A549 (cell line): ENCODE data around the gene ZNF385A. TPM values are rescaled to one million over a fixed set of nuclear protein-coding genes. Genes with fewer than 3 reads are reported as not detected.

Experiments used
- ATAC-seq, 2 experiments: fragments of 200-7000 bp in 1 of 2; fragments of >200 bp in 1 of 2; cut with Nextera tagmentation in 1 of 2; cut with Tn5 transposase in 1 of 2; 3 replicates each; pipeline versions ENCODE4 v1.8.0 to v1.9.1; 2018 to 2020; ENCODE audit warnings: mild to moderate bottlenecking in 1 of 2, moderate library complexity in 1 of 2
- CTCF ChIA-PET: fragments of 300-600 bp; sonication (Branson Sonifier 250); formaldehyde crosslinking; extraction: SDS; loops from one replicate; lab custom pipeline; 2021; ENCODE audit warnings: antibody characterized with exemption, inconsistent platforms; lab: Yijun Ruan, JAX
- POLR2A ChIA-PET: fragments of 350-600 bp; formaldehyde crosslinking; extraction: SDS; loops from one replicate; lab custom pipeline; 2021; ENCODE audit warnings: antibody characterized with exemption, inconsistent platforms; lab: Yijun Ruan, JAX
- DNase-seq, 2 experiments: peaks; one replicate each; pipeline versions ENCODE4 v3.0.0 to v3.0.0-alpha.2; 2011 to 2016; ENCODE audit warnings: low read depth in 1 of 2, low spot score in 1 of 2
- FAIRE-seq: peaks from 2 replicates; lab custom pipeline; 2011; peaks lifted over from hg19 to GRCh38; lab: Jason Lieb, UNC
- H3K27ac ChIP-seq, 2 experiments: fragments of >200 bp; sonication (Bioruptor Twin); formaldehyde crosslinking; 3 replicates each; pipeline ENCODE4 v1.5.1; 2016 to 2017
- H3K4me1 ChIP-seq: fragments of >200 bp; sonication (Bioruptor Twin); formaldehyde crosslinking; 3 replicates; pipeline ENCODE4 v1.6.1; 2016
- H3K4me2 ChIP-seq: fragments of >200 bp; sonication (Bioruptor Twin); formaldehyde crosslinking; 3 replicates; pipeline ENCODE4 v1.6.1; 2016
- H3K4me3 ChIP-seq: fragments of >200 bp; sonication (Bioruptor Twin); formaldehyde crosslinking; 3 replicates; pipeline ENCODE4 v1.5.1; 2016
- H3K9me3 ChIP-seq: fragments of >200 bp; sonication (Bioruptor Twin); formaldehyde crosslinking; 3 replicates; pipeline ENCODE4 v1.6.1; 2016
- CEBPB ChIP-seq, 2 experiments: fragments of >200 bp in 1 of 2; sonication (Bioruptor Twin) in 1 of 2; formaldehyde crosslinking in 1 of 2; IDR thresholded peaks; 2 replicates each; pipeline ENCODE4 v1.6.1; 2012 to 2016
- CHD4 ChIP-seq: fragments of 200-600 bp; sonication (generic); IDR thresholded peaks from 2 replicates; pipeline ENCODE4 v1.6.1; 2016; ENCODE audit warnings: antibody characterized with exemption, mild to moderate bottlenecking, borderline replicate concordance
- EHMT2 ChIP-seq: fragments of 200-600 bp; sonication (generic); IDR thresholded peaks from 2 replicates; pipeline ENCODE4 v1.6.1; 2016; ENCODE audit warnings: antibody characterized with exemption, low read depth, mild to moderate bottlenecking, moderate library complexity
- EP300 ChIP-seq, 2 experiments: fragments of >200 bp; sonication (Bioruptor Twin); formaldehyde crosslinking; IDR thresholded peaks; 2 replicates in 1 of 2; 3 replicates in 1 of 2; pipeline ENCODE4 v1.6.1; 2016 to 2017
- FOSL2 ChIP-seq, 2 experiments: fragments of 450-650 bp in 1 of 2; fragments of >200 bp in 1 of 2; sonication (Bioruptor Twin) in 1 of 2; formaldehyde crosslinking; IDR thresholded peaks; 2 replicates each; pipeline versions ENCODE4 v1.5.0 to v1.6.1; 2016 to 2020; ENCODE audit warnings: mild to moderate bottlenecking in 1 of 2, moderate library complexity in 1 of 2
- HDAC2 ChIP-seq: fragments of 200-600 bp; sonication (generic); IDR thresholded peaks from 2 replicates; pipeline ENCODE4 v1.6.1; 2016
- HOXB13 ChIP-seq: fragments of 250-450 bp; sonication (Bioruptor Pico); IDR thresholded peaks from 2 replicates; pipeline ENCODE4 v1.5.0; 2020; ENCODE audit warnings: low read depth, mild to moderate bottlenecking, moderate library complexity
- MAZ ChIP-seq: fragments of 150-350 bp; IDR thresholded peaks from 2 replicates; pipeline ENCODE4 v1.6.1; 2014; ENCODE audit warnings: antibody characterized with exemption, low read depth, low read length, borderline replicate concordance
- MYC ChIP-seq: IDR thresholded peaks from 2 replicates; pipeline ENCODE4 v1.6.1; 2012; ENCODE audit warnings: mild to moderate bottlenecking, inconsistent platforms, low read length, improper control_type of control experiment, borderline replicate concordance
- NFE2L2 ChIP-seq: fragments of 150-350 bp; conservative IDR thresholded peaks from 2 replicates; pipeline ENCODE4 v1.6.1; 2014; ENCODE audit warnings: low read length
- NPAS2 ChIP-seq: fragments of 250-450 bp; sonication (Bioruptor Pico); IDR thresholded peaks from 2 replicates; pipeline ENCODE4 v1.8.0; 2022; ENCODE audit warnings: mild to moderate bottlenecking, moderate library complexity, borderline replicate concordance
- POLR2A ChIP-seq: IDR thresholded peaks from 2 replicates; pipeline ENCODE4 v1.6.1; 2012; ENCODE audit warnings: mild to moderate bottlenecking, low read length
- RAD21 ChIP-seq, 2 experiments: fragments of >200 bp in 1 of 2; sonication (Bioruptor Twin) in 1 of 2; formaldehyde crosslinking in 1 of 2; IDR thresholded peaks in 1 of 2; conservative IDR thresholded peaks in 1 of 2; 2 replicates in 1 of 2; 3 replicates in 1 of 2; pipeline ENCODE4 v1.6.1; 2012 to 2018; ENCODE audit warnings: inconsistent platforms in 1 of 2
- RFX5 ChIP-seq: fragments of 450-650 bp; IDR thresholded peaks from 2 replicates; pipeline ENCODE4 v1.7.1; 2014; ENCODE audit warnings: antibody characterized with exemption, mild to moderate bottlenecking, moderate library complexity
- SMC3 ChIP-seq: fragments of >200 bp; sonication (Bioruptor Twin); formaldehyde crosslinking; IDR thresholded peaks from 3 replicates; pipeline ENCODE4 v1.6.1; 2018; ENCODE audit warnings: inconsistent platforms
- TP53 ChIP-seq: fragments of 250-450 bp; sonication (Bioruptor Pico); IDR thresholded peaks from 2 replicates; pipeline ENCODE4 v1.5.0; 2021; ENCODE audit warnings: mild to moderate bottlenecking, moderate library complexity
- whole genome bisulfite sequencing: methylation state at CpG from one replicate; pipeline ENCODE4 v1.1.6; 2017; ENCODE audit errors: missing lambda C conversion rate; 5-methylcytosine and 5-hydroxymethylcytosine counted together
- polyA plus RNA-seq, 4 experiments: library from polyadenylated mRNA; depleted of rRNA in 3 of 4; stranded (reverse); fragments of >200 nt; fragmentation: RNase III in 1 of 4; extraction: RNeasy Plus Mini Kit Qiagen cat#74134 plus additional on column Dnase treatment in 1 of 4; gene quantifications; 2 replicates in 3 of 4; 3 replicates in 1 of 4; pipeline ENCODE4 v1.2.3, GENCODE V29; 2011 to 2017
- TF ChIP-seq, protein P1 (sequence below): fragments of 150-350 bp; IDR thresholded peaks from 2 replicates; pipeline ENCODE4 v1.6.1; 2014; ENCODE audit warnings: low read depth, mild to moderate bottlenecking, low read length
- TF ChIP-seq, protein P2 (sequence below): IDR thresholded peaks from 2 replicates; pipeline ENCODE4 v1.6.1; 2012
- TF ChIP-seq, protein P3 (sequence below): fragments of >200 bp; sonication (Bioruptor Twin); formaldehyde crosslinking; IDR thresholded peaks from 2 replicates; pipeline ENCODE4 v1.6.1; 2016
- TF ChIP-seq, protein P4 (sequence below): fragments of >200 bp; sonication (Bioruptor Twin); formaldehyde crosslinking; IDR thresholded peaks from 3 replicates; pipeline ENCODE4 v1.5.1; 2016

ZNF385A gene
- polyA plus RNA-seq, 2 of the 4 experiments (the other 2 are of a cell fraction): 1.8 to 14.9 TPM

DNA sequence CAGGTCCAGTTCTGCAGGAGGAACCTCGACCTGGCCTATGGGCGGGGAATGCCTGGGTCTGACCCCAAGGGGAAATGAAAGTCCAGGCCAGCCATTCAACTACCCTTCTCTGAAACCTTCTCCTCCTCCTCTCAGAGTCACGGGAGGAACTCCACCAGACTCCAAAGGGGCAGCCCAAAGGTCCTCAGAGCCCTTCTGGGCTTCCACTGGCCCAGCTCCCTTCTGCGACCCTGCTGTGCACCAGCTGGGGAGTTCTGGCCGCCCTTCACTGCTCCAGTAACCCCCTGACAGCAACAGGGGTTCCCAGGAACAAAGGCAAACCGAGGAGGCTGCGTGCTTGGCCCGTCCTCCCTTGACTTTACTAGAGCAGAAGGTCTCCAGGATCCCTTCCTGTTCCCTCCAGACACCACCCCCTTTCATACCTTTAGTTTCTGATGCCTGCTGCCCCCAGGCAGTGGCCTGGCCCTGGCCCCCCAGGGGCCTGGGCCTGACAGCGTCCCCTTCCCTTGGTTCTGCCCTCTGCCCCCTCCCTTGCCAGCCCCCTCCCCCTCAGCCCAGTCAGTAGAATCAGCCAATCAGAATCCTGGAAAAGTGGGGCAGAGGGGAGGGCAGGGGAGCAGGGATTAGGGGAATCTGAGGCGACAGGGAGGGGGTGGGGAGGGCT lies 850 bp upstream of the ZNF385A start:
- CTCF ChIA-PET: interaction anchor here (0.5 to 11.5 kb wide), 9 partner anchors 8 to 824 kb away, joined by 3 to 224 read pairs (median 4); no protein-coding TSS in a partner anchor
- Histone ChIP-seq H3K27ac (0 out of 6 replicates have a peak overlapping the region, but pooled peaks of 1 of the 2 experiments have one; percentile 20), H3K9me3 (no peaks in the 10 kb centered on the region), H3K4me2 (no peak overlapping the region)
- WGBS: 73% methylated on average over 8 of the region's 10 CpGs
- FAIRE-seq: no peak
- no peak for TF ChIP-seq TP53
- TF ChIP-seq, protein P1, sequence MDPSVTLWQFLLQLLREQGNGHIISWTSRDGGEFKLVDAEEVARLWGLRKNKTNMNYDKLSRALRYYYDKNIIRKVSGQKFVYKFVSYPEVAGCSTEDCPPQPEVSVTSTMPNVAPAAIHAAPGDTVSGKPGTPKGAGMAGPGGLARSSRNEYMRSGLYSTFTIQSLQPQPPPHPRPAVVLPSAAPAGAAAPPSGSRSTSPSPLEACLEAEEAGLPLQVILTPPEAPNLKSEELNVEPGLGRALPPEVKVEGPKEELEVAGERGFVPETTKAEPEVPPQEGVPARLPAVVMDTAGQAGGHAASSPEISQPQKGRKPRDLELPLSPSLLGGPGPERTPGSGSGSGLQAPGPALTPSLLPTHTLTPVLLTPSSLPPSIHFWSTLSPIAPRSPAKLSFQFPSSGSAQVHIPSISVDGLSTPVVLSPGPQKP: no peak
- TF ChIP-seq, all 56 proteins: peak for 0
- no peak for DNase-seq
- ATAC-seq: no peak
- POLR2A ChIA-PET: no interaction called here
- no peak overlapping the region for H3K4me3 ChIP-seq
- H3K4me1 ChIP-seq: peaks cover 30% of the 10 kb centered on the region; the same call in 2 of the 3 replicates

DNA sequence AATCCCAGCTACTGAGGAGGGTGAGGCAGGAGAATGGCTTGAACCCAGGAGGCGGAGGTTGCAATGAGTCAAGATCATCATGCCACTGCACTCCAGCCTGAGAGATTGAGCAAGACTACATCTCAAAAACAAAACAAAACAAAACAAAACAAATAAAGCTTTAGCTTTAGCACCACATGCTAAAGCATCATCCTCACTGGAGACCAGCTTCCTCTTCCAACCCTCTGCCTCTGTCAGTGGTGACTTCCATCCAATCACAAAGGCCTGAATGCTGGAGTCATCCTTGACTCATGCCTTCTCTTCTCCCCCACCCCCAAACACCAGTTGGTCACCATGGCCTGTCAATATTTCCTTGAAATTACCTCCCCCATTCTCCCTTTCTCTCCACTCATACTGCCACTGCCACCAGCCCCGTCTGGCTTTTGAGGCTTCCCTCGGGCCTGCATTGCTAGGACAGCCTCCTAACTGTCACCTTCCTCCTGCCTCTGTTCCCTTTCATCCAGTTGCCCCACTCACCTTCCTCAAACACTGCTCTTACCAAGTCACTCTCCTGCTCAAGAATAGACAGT lies 1.4 kb downstream of the ZNF385A start:
- no peak for FAIRE-seq
- Histone ChIP-seq H3K4me1 (peaks cover 31% of the 10 kb centered on the region), H3K4me3 (no peak overlapping the region)
- WGBS: 81% methylated on average over 3 of the region's 3 CpGs
- POLR2A ChIA-PET: no interaction called here
- TF ChIP-seq CEBPB (IDR thresholded peaks at IDR 0.05): 0 out of 4 replicates have a peak, but pooled peaks of 1 of the 2 experiments have one; percentile 38
- TF ChIP-seq, protein P2, sequence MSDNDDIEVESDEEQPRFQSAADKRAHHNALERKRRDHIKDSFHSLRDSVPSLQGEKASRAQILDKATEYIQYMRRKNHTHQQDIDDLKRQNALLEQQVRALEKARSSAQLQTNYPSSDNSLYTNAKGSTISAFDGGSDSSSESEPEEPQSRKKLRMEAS: peak; percentile 32; the same call in 1 of the 2 replicates
- no peak for TF ChIP-seq EHMT2
- TF ChIP-seq FOSL2 (IDR thresholded peaks at IDR 0.05): no peak
- TF ChIP-seq FOSL2 (CRISPR knock-in tag; IDR thresholded peaks at IDR 0.05): peak; percentile 65
- TF ChIP-seq, all 56 proteins: peak for 3
- peak overlapping the region in 1 of 2 experiments; percentile 29; a peak in 1 of 6 replicates for H3K27ac ChIP-seq
- peak overlapping the region; percentile 12; the same call in 1 of the 3 replicates for H3K4me2 ChIP-seq
- no peaks in the 10 kb centered on the region for H3K9me3 ChIP-seq
- DNase-seq (peak in 1 of 2 experiments; percentile 83), ATAC-seq (peak; percentile 14 to 33; a peak in 3 of 6 replicates)
- CTCF ChIA-PET: interaction anchor here (0.8 to 11.5 kb wide), 7 partner anchors 9 to 168 kb away, joined by 3 to 224 read pairs (median 12); no protein-coding TSS in a partner anchor

DNA sequence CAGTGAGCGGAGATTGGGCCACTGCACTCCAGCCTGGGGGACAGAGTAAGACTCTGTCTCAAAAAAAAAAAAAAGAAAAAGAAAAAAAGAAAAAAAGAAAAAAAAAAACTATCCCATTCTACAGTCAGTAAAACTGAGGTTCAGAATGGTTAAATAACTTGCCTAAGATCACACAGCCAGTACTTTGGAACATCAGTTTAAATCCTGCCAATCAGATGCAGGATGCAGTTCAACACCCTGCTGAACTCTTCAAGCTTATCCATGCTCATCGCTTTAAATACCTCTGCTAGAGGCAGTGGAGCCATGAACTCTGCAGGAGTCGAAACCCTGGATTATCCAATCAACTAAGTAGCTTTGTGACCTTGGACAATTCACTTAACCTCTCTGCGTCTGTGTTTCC lies 3.4 kb downstream of the ZNF385A start:
- ChIA-PET CTCF (interaction anchor here (0.7 to 11.5 kb wide), 20 partner anchors 9 to 392 kb away, joined by 3 to 224 read pairs (median 14); partner anchors contain the start of gene GPR84), POLR2A (interaction anchor here (0.9 to 1.0 kb wide), 2 partner anchors 11 to 58 kb away, joined by 3 read pairs; no protein-coding TSS in a partner anchor)
- ATAC-seq (no peak), DNase-seq (no peak), FAIRE-seq (no peak)
- Histone ChIP-seq H3K4me2 (no peak overlapping the region), H3K4me3 (no peak overlapping the region), H3K27ac (no peak overlapping the region), H3K9me3 (no peaks in the 10 kb centered on the region), H3K4me1 (peaks cover 38% of the 10 kb centered on the region)
- no peak for TF ChIP-seq HOXB13 (CRISPR knock-in tag)
- 0 out of 2 replicates have a peak, but pooled peaks have one; percentile 28 for TF ChIP-seq CHD4
- TF ChIP-seq NPAS2 (CRISPR knock-in tag): no peak
- 0 out of 2 replicates have a peak, but pooled peaks have one; percentile 38 for TF ChIP-seq HDAC2
- TF ChIP-seq FOSL2 (IDR thresholded peaks at IDR 0.05): no peak
- no peak for TF ChIP-seq FOSL2 (CRISPR knock-in tag; IDR thresholded peaks at IDR 0.05)
- 84% methylated on average over 4 of the region's 4 CpGs for WGBS

DNA sequence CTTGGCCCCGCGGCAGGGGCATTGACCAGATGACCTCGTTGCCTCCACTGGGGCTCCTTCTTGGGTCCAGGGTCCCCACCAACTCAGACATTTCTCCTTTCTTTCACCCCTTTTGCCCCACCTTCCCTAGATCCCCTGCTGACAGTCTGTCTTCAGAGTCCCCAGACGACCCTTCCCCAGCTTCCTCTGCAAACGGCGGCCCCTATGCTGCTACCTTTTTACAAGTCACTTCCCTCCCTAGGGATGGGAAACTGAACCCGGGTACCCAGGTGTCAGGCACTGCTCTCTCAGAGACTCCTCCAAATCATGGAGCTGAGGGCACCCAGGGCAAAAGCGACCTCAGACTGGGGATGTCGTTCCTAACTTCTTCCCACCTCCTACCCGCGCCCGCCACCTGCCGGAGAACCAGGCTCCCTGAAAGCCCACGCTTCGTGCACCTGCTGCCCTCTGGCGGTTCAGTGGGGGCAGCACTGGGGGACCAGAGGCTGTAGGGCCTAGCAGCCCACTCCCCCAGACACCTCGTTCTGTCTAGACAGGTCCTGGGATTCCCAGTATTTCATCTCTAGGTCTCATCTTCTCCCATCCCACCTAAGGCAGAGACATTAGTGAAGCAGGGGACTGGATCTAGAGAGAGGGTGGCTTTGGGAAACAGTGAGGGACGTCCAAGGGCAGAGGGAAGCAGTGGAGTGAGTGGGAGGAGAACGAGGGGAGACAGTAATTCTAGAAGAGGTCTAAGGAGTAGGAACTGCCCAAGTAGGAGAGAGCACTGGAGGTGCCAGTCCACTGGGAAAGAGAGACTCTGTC lies 4.9 kb downstream of the ZNF385A start:
- POLR2A ChIA-PET: interaction anchor here (0.9 to 1.1 kb wide), 4 partner anchors 9 to 54 kb away, joined by 3 to 10 read pairs (median 3); partner anchors contain the start of gene COPZ1
- ATAC-seq: peak; percentile 74 to 91
- FAIRE-seq: no peak
- 9% methylated on average over 19 of the region's 19 CpGs for WGBS
- peak overlapping the region; percentile 81 to 96 for H3K27ac ChIP-seq
- peak; percentile 92 to 96 for DNase-seq
- TF ChIP-seq, protein P2: peak; percentile 66
- TF ChIP-seq NFE2L2 (no peak), MYC (peak; percentile 62; the same call in 1 of the 2 replicates), MAZ (peak; percentile 67; the same call in 1 of the 2 replicates), SMC3 (peak; percentile 93), RAD21 (conservative IDR thresholded peaks at IDR 0.05 in 1 of 2, IDR thresholded peaks at IDR 0.05 in 1 of 2) (peak; percentile 94 to 96), EP300 (IDR thresholded peaks at IDR 0.05) (no peak), RFX5 (0 out of 2 replicates have a peak, but pooled peaks have one; percentile 15), POLR2A (no peak)
- TF ChIP-seq, protein P3, sequence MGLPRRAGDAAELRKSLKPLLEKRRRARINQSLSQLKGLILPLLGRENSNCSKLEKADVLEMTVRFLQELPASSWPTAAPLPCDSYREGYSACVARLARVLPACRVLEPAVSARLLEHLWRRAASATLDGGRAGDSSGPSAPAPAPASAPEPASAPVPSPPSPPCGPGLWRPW: no peak
- TF ChIP-seq, protein P4, sequence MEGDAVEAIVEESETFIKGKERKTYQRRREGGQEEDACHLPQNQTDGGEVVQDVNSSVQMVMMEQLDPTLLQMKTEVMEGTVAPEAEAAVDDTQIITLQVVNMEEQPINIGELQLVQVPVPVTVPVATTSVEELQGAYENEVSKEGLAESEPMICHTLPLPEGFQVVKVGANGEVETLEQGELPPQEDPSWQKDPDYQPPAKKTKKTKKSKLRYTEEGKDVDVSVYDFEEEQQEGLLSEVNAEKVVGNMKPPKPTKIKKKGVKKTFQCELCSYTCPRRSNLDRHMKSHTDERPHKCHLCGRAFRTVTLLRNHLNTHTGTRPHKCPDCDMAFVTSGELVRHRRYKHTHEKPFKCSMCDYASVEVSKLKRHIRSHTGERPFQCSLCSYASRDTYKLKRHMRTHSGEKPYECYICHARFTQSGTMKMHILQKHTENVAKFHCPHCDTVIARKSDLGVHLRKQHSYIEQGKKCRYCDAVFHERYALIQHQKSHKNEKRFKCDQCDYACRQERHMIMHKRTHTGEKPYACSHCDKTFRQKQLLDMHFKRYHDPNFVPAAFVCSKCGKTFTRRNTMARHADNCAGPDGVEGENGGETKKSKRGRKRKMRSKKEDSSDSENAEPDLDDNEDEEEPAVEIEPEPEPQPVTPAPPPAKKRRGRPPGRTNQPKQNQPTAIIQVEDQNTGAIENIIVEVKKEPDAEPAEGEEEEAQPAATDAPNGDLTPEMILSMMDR: peak; percentile 100
- TF ChIP-seq, all 56 proteins: peak for 7
- CTCF ChIA-PET: interaction anchor here (0.6 to 11.5 kb wide), 57 partner anchors 8 to 680 kb away, joined by 3 to 224 read pairs (median 6); partner anchors contain the start of genes COPZ1 and GPR84
- peak overlapping the region; percentile 99 for H3K4me2 ChIP-seq
- peaks cover 43% of the 10 kb centered on the region for H3K4me1 ChIP-seq
- H3K9me3 ChIP-seq: no peaks in the 10 kb centered on the region
- peak overlapping the region; percentile 61 for H3K4me3 ChIP-seq
